Superior temporal gyrus (tissue), 1 donor: ENCODE data around the gene MSI2.

Experiments
- DNase-seq: peaks from one replicate; pipeline ENCODE4 v3.0.0-alpha.2; 2016; ENCODE audit errors: extremely low spot score

MSI2 gene

GRCh38 chr17:57340160-57340981 lies 84.0 kb downstream of the MSI2 start:
- no peak for DNase-seq

- DNase-seq = no peak
Observed at GRCh38 chr17:57341611-57342540, 85.6 kb downstream of the MSI2 start.

GRCh38 chr17:57342963-57343589 lies 86.8 kb downstream of the MSI2 start:
- DNase-seq = no peak

GRCh38 chr17:57343717-57344116 lies 87.4 kb downstream of the MSI2 start:
- no peak for DNase-seq

GRCh38 chr17:57344261-57344660 lies 87.9 kb downstream of the MSI2 start:
- no peak for DNase-seq

GRCh38 chr17:57349541-57350247 lies 93.4 kb downstream of the MSI2 start:
- DNase-seq = no peak

GRCh38 chr17:57350266-57350665 lies 93.9 kb downstream of the MSI2 start:
- no peak for DNase-seq

- no peak for DNase-seq
Observed at GRCh38 chr17:57352665-57353175, 96.4 kb downstream of the MSI2 start.

- DNase-seq = no peak
Observed at GRCh38 chr17:57354673-57355072, 98.3 kb downstream of the MSI2 start.

- no peak for DNase-seq
Observed at GRCh38 chr17:57355090-57355859, 99.0 kb downstream of the MSI2 start.

- DNase-seq = no peak
Observed at GRCh38 chr17:57356153-57356718, 99.9 kb downstream of the MSI2 start.

GRCh38 chr17:57356719-57357391 lies 100.5 kb downstream of the MSI2 start:
- DNase-seq = peak; percentile 22

- no peak for DNase-seq
Observed at GRCh38 chr17:57357392-57357784, 101.1 kb downstream of the MSI2 start.

- no peak for DNase-seq
Observed at GRCh38 chr17:57357830-57358430, 101.6 kb downstream of the MSI2 start.

GRCh38 chr17:57360266-57360665 lies 103.9 kb downstream of the MSI2 start:
- DNase-seq = no peak

GRCh38 chr17:57362797-57363556 lies 106.7 kb downstream of the MSI2 start:
- no peak for DNase-seq

- no peak for DNase-seq
Observed at GRCh38 chr17:57363580-57363979, 107.3 kb downstream of the MSI2 start.

- no peak for DNase-seq
Observed at GRCh38 chr17:57363998-57364643, 107.8 kb downstream of the MSI2 start.
